Astrocyte of the spinal cord (primary cell): ENCODE measurements around the gene ARHGEF38.

Experiments used
- DNase-seq: peaks from one replicate; pipeline ENCODE4 v3.0.0; 2011; ENCODE audit warnings: low read depth, low spot score
- H3K4me3 ChIP-seq: 2 replicates; pipeline ENCODE4 v1.5.1; 2011; ENCODE audit warnings: low read depth, mild to moderate bottlenecking, low read length, moderate library complexity
- in situ Hi-C: cut with HindIII; loops from 2 replicates; pipeline ENCODE4 v1.10.0; 2017; ENCODE audit warnings: low sequenced_read_pairs
- TF ChIP-seq, protein P1 (sequence below): IDR thresholded peaks from 2 replicates; pipeline ENCODE4 v1.5.1; 2012; ENCODE audit warnings: low read depth, mild to moderate bottlenecking, low read length, inconsistent platforms

ARHGEF38 gene

DNA sequence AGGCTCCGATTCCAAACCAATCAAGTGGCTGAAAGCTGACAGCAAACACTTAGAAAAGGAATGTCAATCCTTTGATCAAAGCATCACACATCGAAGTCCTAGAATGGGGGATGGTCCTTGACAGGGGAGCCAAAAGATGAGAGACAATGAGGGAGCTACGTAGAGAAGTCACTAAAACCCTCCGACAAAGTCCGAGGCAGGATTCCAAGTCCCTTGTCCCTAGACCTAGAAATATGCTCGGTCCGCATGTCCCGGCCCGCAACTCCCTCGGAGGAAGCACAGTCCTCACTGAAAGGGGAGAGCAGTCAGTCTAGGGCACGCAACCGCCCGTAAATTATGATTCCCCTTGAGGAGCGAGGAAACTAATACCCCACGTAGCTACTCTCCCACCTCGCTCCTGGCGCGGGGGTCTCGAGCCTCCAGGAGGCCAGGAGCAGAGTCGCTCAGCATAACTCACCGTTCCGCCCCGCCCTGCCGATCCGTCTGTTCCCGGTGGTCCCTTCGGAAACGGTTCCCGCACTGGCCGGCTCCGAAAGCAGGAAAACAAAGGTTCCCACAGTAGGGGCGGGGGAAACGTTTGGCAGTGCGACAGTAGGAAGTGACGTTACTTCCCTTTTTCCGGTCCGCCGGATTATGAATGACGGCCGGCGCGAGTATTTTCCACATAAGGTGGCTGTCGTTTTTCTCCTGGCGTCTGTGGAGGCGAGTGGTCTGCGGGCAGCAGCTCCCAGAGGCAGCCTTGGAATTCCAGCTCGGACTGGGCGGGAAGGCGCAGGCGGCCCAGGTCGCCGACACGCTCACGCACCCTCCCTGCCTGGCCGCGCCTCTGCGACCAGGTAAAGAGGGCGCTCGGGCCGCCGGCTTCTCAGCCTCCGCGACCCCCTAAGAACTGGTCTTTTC, 156.0 kb downstream of the ARHGEF38 start, which contains the start of the genes GSTCD and INTS12:
Gene GSTCD (plus strand): TSS at position 604 of the 900 bp plus-strand sequence. CDS start 8,830 bp downstream, outside the sequence.
Gene INTS12 (minus strand): TSS at position 509 of the 900 bp plus-strand sequence. CDS start 8,684 bp downstream, outside the sequence.
- DNase-seq, result peak; percentile 94
- TF ChIP-seq, protein P1, sequence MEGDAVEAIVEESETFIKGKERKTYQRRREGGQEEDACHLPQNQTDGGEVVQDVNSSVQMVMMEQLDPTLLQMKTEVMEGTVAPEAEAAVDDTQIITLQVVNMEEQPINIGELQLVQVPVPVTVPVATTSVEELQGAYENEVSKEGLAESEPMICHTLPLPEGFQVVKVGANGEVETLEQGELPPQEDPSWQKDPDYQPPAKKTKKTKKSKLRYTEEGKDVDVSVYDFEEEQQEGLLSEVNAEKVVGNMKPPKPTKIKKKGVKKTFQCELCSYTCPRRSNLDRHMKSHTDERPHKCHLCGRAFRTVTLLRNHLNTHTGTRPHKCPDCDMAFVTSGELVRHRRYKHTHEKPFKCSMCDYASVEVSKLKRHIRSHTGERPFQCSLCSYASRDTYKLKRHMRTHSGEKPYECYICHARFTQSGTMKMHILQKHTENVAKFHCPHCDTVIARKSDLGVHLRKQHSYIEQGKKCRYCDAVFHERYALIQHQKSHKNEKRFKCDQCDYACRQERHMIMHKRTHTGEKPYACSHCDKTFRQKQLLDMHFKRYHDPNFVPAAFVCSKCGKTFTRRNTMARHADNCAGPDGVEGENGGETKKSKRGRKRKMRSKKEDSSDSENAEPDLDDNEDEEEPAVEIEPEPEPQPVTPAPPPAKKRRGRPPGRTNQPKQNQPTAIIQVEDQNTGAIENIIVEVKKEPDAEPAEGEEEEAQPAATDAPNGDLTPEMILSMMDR, result no peak
- peak within 1 kb of the TSS; percentile 64 for H3K4me3 ChIP-seq
- in situ Hi-C loops, result no loop called here

DNA sequence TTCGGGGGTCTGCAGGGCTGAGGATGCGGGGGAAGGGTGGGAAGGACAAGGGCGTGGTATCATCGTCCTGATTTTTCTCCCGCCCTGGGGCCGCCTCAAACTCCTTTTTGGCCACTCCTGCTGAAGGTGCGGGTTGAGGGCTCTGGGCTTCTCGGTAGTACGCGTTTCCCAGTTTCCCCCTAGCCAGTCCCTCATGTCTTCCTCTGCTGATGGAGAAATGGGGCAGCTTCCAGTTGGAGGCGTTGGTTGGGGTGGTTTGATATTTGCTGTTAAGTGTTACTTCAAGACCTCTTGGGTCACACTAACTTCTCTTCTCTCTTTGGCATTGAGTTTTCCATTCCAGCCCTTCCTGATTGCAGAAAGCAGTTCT, 156.6 kb downstream of the ARHGEF38 start:
- in situ Hi-C loops, result no loop called here
- TF ChIP-seq, protein P1, result no peak
- DNase-seq, result peak; percentile 24
- H3K4me3 ChIP-seq, result peak overlapping the region; percentile 64

DNA sequence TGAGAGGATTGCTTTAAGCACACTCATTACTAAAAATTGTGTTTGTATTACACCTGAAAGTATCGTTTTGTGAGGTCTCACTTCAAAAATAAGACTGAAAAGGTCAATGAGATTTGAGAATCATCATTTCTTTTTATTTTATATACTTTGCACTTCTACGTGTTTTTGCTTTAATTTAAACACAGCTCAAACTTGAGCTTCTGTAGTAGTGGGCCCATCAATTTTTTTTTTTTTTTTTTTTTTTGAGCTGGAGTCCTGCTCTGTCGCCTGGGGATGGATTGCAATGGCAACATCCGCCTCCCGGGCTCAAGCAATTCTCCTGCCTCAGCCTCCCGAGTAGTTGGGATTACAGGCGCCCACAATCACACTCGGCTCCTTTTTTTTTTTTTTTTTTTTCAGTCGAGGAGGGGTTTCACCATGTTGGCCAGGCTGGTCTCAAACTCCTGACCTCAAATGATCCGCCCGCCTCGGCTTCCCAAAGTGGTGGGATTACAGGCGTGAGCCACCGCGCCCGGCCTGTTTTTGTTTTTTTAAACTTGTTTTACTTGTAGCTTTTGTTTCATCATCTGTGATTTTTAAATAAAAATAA, 157.7 kb downstream of the ARHGEF38 start:
- H3K4me3 ChIP-seq, result no peak overlapping the region
- in situ Hi-C loops, result no loop called here
- no peak for DNase-seq
- TF ChIP-seq, protein P1, result no peak

DNA sequence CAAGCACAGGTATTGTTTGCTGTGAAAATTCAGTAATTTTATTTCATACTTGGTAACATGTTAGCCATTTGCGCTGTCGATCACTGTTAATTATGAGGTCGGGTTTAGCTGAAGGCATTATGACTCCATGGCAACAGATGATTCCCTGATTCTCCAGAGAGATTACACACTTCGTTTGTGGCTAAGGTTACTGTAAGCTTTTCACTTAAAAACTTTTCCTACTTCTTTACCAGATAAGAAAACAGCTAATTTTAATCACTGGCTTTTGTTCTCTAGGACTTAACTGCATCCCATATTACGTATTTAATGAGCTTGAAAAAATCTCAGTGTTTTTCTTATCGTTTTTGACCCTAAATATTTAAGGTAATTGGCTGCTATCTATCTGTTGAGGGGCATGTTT, 158.3 kb downstream of the ARHGEF38 start:
- H3K4me3 ChIP-seq, result no peak overlapping the region
- TF ChIP-seq, protein P1, result no peak
- in situ Hi-C loops, result no loop called here
- DNase-seq, result no peak

DNA sequence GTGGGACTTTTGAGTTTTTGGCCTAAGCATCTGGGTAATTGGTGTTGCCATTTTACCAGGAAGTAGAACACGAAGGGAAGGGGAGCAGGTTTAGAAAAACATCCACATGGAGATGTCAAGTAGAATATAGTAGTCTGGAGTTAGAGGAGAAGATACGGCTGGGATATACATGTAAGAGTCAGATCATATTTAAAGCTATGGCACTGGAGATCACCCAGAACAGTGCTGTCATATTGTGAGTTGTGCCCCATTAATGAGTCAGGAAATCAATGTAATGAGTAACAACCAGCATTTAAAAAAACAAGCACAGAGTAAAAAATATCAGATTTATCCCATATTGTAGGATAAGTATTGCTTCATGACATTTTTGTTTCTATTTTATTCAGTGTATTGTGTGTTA, 160.3 kb downstream of the ARHGEF38 start:
- TF ChIP-seq, protein P1, result no peak
- DNase-seq, result no peak
- no peak overlapping the region for H3K4me3 ChIP-seq
- in situ Hi-C loops, result no loop called here

DNA sequence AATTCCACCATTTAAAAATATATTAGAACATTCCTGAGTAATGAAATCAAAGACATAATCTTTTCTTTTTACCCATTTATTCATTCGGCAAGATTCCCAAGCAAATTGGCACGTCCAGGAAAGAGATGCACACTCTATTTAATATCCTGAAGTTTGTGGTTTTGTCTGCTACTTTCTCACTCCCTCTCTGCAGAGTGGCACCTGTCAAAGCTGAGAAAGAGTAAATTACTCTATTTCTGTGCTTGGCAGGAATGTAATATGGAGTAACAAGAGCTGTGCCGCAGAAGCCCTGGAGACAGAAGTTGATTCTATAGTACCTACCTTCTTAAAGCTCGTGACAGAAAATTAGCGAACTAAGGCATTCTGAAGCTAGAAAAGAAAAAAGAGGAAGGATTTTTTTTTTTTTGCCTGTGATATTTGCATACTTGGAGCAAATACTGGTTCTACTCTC, 161.7 kb downstream of the ARHGEF38 start:
- in situ Hi-C loops, result no loop called here
- H3K4me3 ChIP-seq, result no peak overlapping the region
- TF ChIP-seq, protein P1, result no peak
- DNase-seq, result no peak
